Uterus (tissue), 4 donors: ENCODE measurements around the gene AMBP. TPM values are rescaled to one million over a fixed set of nuclear protein-coding genes. Genes with fewer than 3 reads are reported as not detected.

Experiments
- DNase-seq, 2 donors: peaks; one replicate each; pipeline ENCODE4 v3.0.0-alpha.2; 2019 to 2020
- H3K27ac ChIP-seq, 2 donors: fragments of 200-600 bp; sonication (generic); 1 replicate in 1 of 2; 2 replicates in 1 of 2; pipeline ENCODE4 v1.5.1; 2016 to 2018
- H3K27me3 ChIP-seq, 2 donors: fragments of 200-600 bp; sonication (generic); one replicate each; pipeline ENCODE4 v1.5.1; 2018 to 2019; ENCODE audit warnings: control low read depth in 1 of 2
- H3K36me3 ChIP-seq, 2 donors: fragments of 200-600 bp; sonication (generic); one replicate each; pipeline ENCODE4 v1.5.1; 2019; ENCODE audit warnings: control low read depth in 1 of 2
- H3K4me1 ChIP-seq, 2 donors: fragments of 200-600 bp; sonication (generic); one replicate each; pipeline ENCODE4 v1.5.1; 2018 to 2019; ENCODE audit warnings: control low read depth in 1 of 2
- H3K4me3 ChIP-seq, 2 donors: fragments of 200-600 bp; sonication (generic); 1 replicate in 1 of 2; 2 replicates in 1 of 2; pipeline ENCODE4 v1.5.1; 2018 to 2019; ENCODE audit warnings: mild to moderate bottlenecking in 1 of 2
- H3K9me3 ChIP-seq, 2 donors: fragments of 200-600 bp; sonication (generic); one replicate each; pipeline ENCODE4 v1.5.1; 2019; ENCODE audit warnings: control low read depth in 1 of 2
- CTCF ChIP-seq, 4 experiments: fragments of 200-600 bp in 2 of 4; fragments of 450-650 bp in 2 of 4; sonication (generic) in 2 of 4; IDR thresholded peaks; one replicate each; pipeline ENCODE4 v1.5.1; 2016 to 2019; ENCODE audit warnings: antibody characterized with exemption in 4 of 4, mild to moderate bottlenecking in 2 of 4, moderate library complexity in 1 of 4
- POLR2A ChIP-seq, 2 donors: fragments of 450-650 bp; IDR thresholded peaks; one replicate each; pipeline ENCODE4 v1.6.1; 2016; ENCODE audit warnings: antibody characterized with exemption in 2 of 2, mild to moderate bottlenecking in 1 of 2, moderate library complexity in 1 of 2
- intact Hi-C: fragments of 100-400 bp; cut with DNase I; formaldehyde crosslinking; loops from one replicate; pipeline ENCODE4 v1.15.1; 2023; ENCODE audit warnings: low total_unique reads
- total RNA-seq, 4 donors: library from RNA; depleted of rRNA in 3 of 4; stranded (reverse); fragments of >200 nt in 3 of 4; gene quantifications; one replicate each; pipeline versions ENCODE4 v1.1.0 to v1.2.4, GENCODE V29; 2014 to 2023
- donor health status: DM: yes; HTN: yes; CAD: no.

AMBP gene
- total RNA-seq, 4 donors from 2014 or later, result 1.3 TPM; not detected in 3

GRCh38 chr9:114061830-114062474 is 16.1 kb downstream of the AMBP start:
- Histone ChIP-seq H3K27ac (no peak overlapping the region), H3K36me3 (no peaks in the 10 kb centered on the region), H3K9me3 (no peaks in the 10 kb centered on the region), H3K4me1 (no peaks in the 10 kb centered on the region), H3K4me3 (no peak overlapping the region), H3K27me3 (no peaks in the 10 kb centered on the region)
- TF ChIP-seq CTCF (IDR thresholded peaks at IDR 0.05) (no peak), POLR2A (IDR thresholded peaks at IDR 0.05) (no peak)
- no peak for DNase-seq
- intact Hi-C loops, result no loop called here

- Histone ChIP-seq H3K27me3 (no peaks in the 10 kb centered on the region), H3K27ac (no peak overlapping the region), H3K36me3 (no peaks in the 10 kb centered on the region), H3K4me3 (no peak overlapping the region), H3K4me1 (no peaks in the 10 kb centered on the region), H3K9me3 (no peaks in the 10 kb centered on the region)
- TF ChIP-seq POLR2A (IDR thresholded peaks at IDR 0.05), result no peak
- TF ChIP-seq CTCF (IDR thresholded peaks at IDR 0.05), result no peak
- intact Hi-C loops, result no loop called here
- DNase-seq, result no peak
These were observed 16.8 kb downstream of the AMBP start for GRCh38 chr9:114061292-114061691.

- DNase-seq, result no peak
- Histone ChIP-seq H3K27me3 (no peaks in the 10 kb centered on the region), H3K9me3 (no peaks in the 10 kb centered on the region), H3K36me3 (no peaks in the 10 kb centered on the region), H3K4me1 (no peaks in the 10 kb centered on the region), H3K27ac (no peak overlapping the region), H3K4me3 (no peak overlapping the region)
- no peak for TF ChIP-seq POLR2A (IDR thresholded peaks at IDR 0.05)
- no peak for TF ChIP-seq CTCF (IDR thresholded peaks at IDR 0.05)
- intact Hi-C loops, result no loop called here
These were observed 17.4 kb downstream of the AMBP start for GRCh38 chr9:114060711-114061110.

- Histone ChIP-seq H3K27me3 (no peaks in the 10 kb centered on the region), H3K36me3 (no peaks in the 10 kb centered on the region), H3K4me1 (no peaks in the 10 kb centered on the region), H3K4me3 (no peak overlapping the region), H3K27ac (no peak overlapping the region), H3K9me3 (no peaks in the 10 kb centered on the region)
- no peak for TF ChIP-seq POLR2A (IDR thresholded peaks at IDR 0.05)
- no peak for TF ChIP-seq CTCF (IDR thresholded peaks at IDR 0.05)
- DNase-seq, result no peak
- intact Hi-C loops, result no loop called here
These were observed 18.0 kb downstream of the AMBP start for GRCh38 chr9:114060070-114060469.

- Histone ChIP-seq H3K9me3 (no peaks in the 10 kb centered on the region), H3K27ac (no peak overlapping the region), H3K4me3 (no peak overlapping the region), H3K4me1 (no peaks in the 10 kb centered on the region), H3K36me3 (no peaks in the 10 kb centered on the region), H3K27me3 (no peaks in the 10 kb centered on the region)
- intact Hi-C loops, result no loop called here
- no peak for DNase-seq
- no peak for TF ChIP-seq CTCF (IDR thresholded peaks at IDR 0.05)
- no peak for TF ChIP-seq POLR2A (IDR thresholded peaks at IDR 0.05)
These were observed 18.9 kb downstream of the AMBP start for GRCh38 chr9:114059047-114059803.
